Prostate gland (tissue), 2 donors: ENCODE data around the gene AGR3. TPM values are rescaled to one million over a fixed set of nuclear protein-coding genes. Genes with fewer than 3 reads are reported as not detected.

Experiments used
- DNase-seq: peaks from one replicate; pipeline ENCODE4 v3.0.0-alpha.2; 2019; ENCODE audit warnings: low spot score
- H3K27ac ChIP-seq, 2 donors: fragments of 200-600 bp; sonication (generic); 2 replicates each; pipeline ENCODE4 v1.5.1; 2017 to 2019
- H3K27me3 ChIP-seq: fragments of 200-600 bp; sonication (generic); replicated peaks from 2 replicates; pipeline ENCODE4 v1.5.1; 2019; ENCODE audit not compliant: insufficient read depth
- H3K36me3 ChIP-seq, 2 donors: fragments of 200-600 bp; sonication (generic); 1 replicate in 1 of 2; 2 replicates in 1 of 2; pipeline versions ENCODE4 v1.5.1 to v1.8.1; 2017 to 2019
- H3K4me1 ChIP-seq: fragments of 200-600 bp; sonication (generic); replicated peaks from 2 replicates; pipeline ENCODE4 v1.5.1; 2019
- H3K4me3 ChIP-seq, 2 donors: fragments of 200-600 bp; sonication (generic); 2 replicates each; pipeline ENCODE4 v1.5.1; 2017 to 2019
- H3K9me3 ChIP-seq: fragments of 200-600 bp; sonication (generic); 2 replicates; pipeline ENCODE4 v1.5.1; 2017
- POLR2A ChIP-seq: fragments of 450-650 bp; IDR thresholded peaks from one replicate; pipeline ENCODE4 v1.6.1; 2016; ENCODE audit warnings: antibody characterized with exemption, mild to moderate bottlenecking
- POLR2AphosphoS5 ChIP-seq: sonication (generic); formaldehyde crosslinking; IDR thresholded peaks from one replicate; pipeline ENCODE4 v1.6.1; 2017; ENCODE audit warnings: antibody characterized with exemption
- WGBS: methylation state at CpG from one replicate; pipeline ENCODE4 v1.1.5; 2018; 5-methylcytosine and 5-hydroxymethylcytosine counted together
- intact Hi-C: fragments of 100-400 bp; cut with DNase I; formaldehyde crosslinking; loops from one replicate; pipeline ENCODE4 v1.14.2; 2022
- total RNA-seq, 2 donors: library from RNA; depleted of rRNA; stranded (reverse); fragments of >200 nt; gene quantifications; one replicate each; pipeline ENCODE4 v1.1.0, GENCODE V29; 2016
- TF ChIP-seq, protein P1 (sequence below), 4 experiments: fragments of 200-600 bp in 2 of 4; fragments of 450-650 bp in 2 of 4; sonication (generic) in 2 of 4; IDR thresholded peaks; 1 replicate in 3 of 4; 2 replicates in 1 of 4; pipeline ENCODE4 v1.5.1; 2016 to 2019; ENCODE audit warnings: antibody characterized with exemption in 4 of 4, mild to moderate bottlenecking in 2 of 4, moderate library complexity in 2 of 4

Gene AGR3
- total RNA-seq, 2 donors from 2014 or later: 6.7 TPM; not detected in 1

DNA sequence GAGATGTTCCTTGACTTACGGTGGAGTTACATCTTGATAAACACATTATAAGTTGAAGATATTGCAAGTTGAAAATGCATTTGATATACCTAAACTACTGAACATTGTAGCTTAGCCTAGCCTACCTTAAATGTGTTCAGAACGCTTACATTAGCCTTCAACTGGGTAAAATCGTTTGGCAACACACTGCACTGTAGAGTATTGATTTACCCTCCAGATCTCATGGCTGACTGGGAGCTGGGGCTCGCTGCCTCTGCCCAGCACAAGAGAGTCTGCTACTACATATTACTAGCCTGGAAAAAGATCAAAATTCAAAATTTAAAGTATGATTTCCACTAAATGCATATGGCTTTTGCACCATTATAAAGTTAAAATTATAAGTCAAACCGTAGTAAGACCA, 7.5 kb upstream of the AGR3 start:
- 87% methylated on average over 5 of the region's 5 CpGs for WGBS
- H3K36me3 ChIP-seq: no peaks in the 10 kb centered on the region
- no peaks in the 10 kb centered on the region for H3K9me3 ChIP-seq
- H3K27ac ChIP-seq: no peak overlapping the region
- H3K4me3 ChIP-seq: no peak overlapping the region
- no peak for DNase-seq
- intact Hi-C loops: no loop called here
- H3K27me3 ChIP-seq: no peaks in the 10 kb centered on the region
- H3K4me1 ChIP-seq: peaks cover 2% of the 10 kb centered on the region
- TF ChIP-seq POLR2A (no peak), POLR2AphosphoS5 (no peak)
- TF ChIP-seq, protein P1, sequence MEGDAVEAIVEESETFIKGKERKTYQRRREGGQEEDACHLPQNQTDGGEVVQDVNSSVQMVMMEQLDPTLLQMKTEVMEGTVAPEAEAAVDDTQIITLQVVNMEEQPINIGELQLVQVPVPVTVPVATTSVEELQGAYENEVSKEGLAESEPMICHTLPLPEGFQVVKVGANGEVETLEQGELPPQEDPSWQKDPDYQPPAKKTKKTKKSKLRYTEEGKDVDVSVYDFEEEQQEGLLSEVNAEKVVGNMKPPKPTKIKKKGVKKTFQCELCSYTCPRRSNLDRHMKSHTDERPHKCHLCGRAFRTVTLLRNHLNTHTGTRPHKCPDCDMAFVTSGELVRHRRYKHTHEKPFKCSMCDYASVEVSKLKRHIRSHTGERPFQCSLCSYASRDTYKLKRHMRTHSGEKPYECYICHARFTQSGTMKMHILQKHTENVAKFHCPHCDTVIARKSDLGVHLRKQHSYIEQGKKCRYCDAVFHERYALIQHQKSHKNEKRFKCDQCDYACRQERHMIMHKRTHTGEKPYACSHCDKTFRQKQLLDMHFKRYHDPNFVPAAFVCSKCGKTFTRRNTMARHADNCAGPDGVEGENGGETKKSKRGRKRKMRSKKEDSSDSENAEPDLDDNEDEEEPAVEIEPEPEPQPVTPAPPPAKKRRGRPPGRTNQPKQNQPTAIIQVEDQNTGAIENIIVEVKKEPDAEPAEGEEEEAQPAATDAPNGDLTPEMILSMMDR (IDR thresholded peaks at IDR 0.05): no peak

DNA sequence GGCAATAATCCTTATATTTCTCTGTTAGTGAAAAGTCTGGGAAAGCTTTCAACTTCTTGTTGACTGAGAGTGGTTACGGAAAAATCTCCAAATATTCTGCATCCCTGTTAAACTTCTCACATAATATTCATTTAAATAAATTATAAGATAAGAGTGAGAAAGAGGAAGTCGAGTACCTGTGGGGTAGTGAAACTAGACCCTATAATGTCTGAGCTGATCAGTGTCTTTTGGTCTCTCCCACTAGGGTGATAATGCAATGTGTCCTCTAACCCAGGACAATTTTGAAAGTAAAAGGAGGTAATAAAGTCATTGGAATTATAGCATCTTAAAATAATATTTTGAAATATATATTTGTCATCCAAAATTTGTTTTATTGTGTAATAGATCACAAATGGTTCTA, 2.1 kb upstream of the AGR3 start:
- TF ChIP-seq POLR2A: no peak
- TF ChIP-seq, protein P1 (IDR thresholded peaks at IDR 0.05): no peak
- TF ChIP-seq POLR2AphosphoS5: no peak
- Histone ChIP-seq H3K27me3 (no peaks in the 10 kb centered on the region), H3K4me3 (no peak overlapping the region), H3K9me3 (no peaks in the 10 kb centered on the region), H3K27ac (no peak overlapping the region), H3K4me1 (no peaks in the 10 kb centered on the region), H3K36me3 (no peaks in the 10 kb centered on the region)
- intact Hi-C loops: no loop called here
- no peak for DNase-seq
- WGBS: 45% methylated on average over 2 of the region's 2 CpGs

DNA sequence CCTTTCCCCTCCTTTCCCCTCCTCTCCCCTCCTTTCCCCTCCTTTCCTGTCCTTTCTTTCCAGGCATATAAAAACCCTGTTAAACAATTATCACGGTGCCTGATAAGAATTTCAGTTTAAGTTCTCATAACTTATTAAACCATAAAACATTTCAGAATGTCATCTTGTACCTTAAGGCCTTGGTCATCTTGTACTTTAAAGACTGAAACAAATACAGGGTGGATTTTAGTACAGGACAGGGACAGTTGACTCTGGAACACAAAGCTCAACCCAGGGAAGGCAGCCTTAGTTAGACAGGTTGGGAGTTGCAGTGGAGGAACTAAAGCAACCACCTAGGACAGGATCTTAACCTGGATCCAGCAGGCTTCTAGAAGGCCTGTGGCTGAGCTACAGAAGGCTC, 1.2 kb downstream of the AGR3 start:
- intact Hi-C loops: no loop called here
- Histone ChIP-seq H3K9me3 (no peaks in the 10 kb centered on the region), H3K36me3 (no peaks in the 10 kb centered on the region), H3K4me3 (no peak overlapping the region), H3K4me1 (no peaks in the 10 kb centered on the region), H3K27ac (no peak overlapping the region), H3K27me3 (no peaks in the 10 kb centered on the region)
- TF ChIP-seq, protein P1 (IDR thresholded peaks at IDR 0.05): no peak
- TF ChIP-seq POLR2AphosphoS5 (no peak), POLR2A (no peak)
- no peak for DNase-seq
- 5% methylated on average over 1 of the region's 1 CpG for WGBS

DNA sequence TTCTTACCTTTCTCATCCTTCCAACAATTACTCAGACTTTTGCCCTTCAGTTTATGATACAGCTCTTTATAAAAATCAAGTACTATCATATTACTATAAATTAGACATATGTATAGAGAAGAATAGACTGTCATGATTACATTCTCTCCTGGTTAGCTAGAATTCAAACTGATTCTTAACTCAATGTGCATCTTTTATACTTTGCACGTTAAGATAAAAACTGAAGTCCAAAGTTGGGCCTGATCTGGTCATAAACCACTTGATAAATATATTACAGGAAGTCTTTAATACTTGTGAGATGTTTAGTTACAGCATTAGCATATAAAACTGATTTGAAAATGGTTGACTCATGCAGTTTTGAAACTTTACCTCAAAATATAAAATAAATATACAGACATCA, 2.6 kb downstream of the AGR3 start:
- H3K27me3 ChIP-seq: no peaks in the 10 kb centered on the region
- WGBS: 79% methylated on average over 1 of the region's 1 CpG
- no peak for TF ChIP-seq POLR2AphosphoS5
- TF ChIP-seq, protein P1 (IDR thresholded peaks at IDR 0.05): no peak
- no peak for TF ChIP-seq POLR2A
- no peak overlapping the region for H3K4me3 ChIP-seq
- H3K9me3 ChIP-seq: no peaks in the 10 kb centered on the region
- intact Hi-C loops: no loop called here
- no peaks in the 10 kb centered on the region for H3K4me1 ChIP-seq
- no peaks in the 10 kb centered on the region for H3K36me3 ChIP-seq
- DNase-seq: no peak
- no peak overlapping the region for H3K27ac ChIP-seq

DNA sequence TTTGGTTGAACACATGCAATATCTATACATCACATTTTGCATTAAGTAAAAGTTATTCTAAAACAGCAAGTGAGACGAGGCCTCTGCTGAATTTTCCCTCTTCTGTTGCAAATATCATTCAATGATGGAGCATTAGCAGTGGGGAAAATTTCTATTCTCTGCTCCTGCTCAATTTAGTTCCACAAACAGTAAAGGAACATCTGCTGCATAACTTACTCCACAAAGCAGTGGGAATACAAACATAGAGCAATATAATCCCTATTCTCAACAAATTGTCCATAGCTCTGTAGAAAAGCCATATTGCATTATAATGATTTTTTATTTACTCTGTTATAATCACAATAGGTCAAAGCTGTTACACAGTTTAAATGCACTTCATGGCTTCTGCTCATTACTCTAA, 5.9 kb downstream of the AGR3 start:
- Histone ChIP-seq H3K4me1 (no peaks in the 10 kb centered on the region), H3K4me3 (no peak overlapping the region), H3K27ac (no peak overlapping the region), H3K27me3 (no peaks in the 10 kb centered on the region), H3K9me3 (no peaks in the 10 kb centered on the region), H3K36me3 (no peaks in the 10 kb centered on the region)
- no peak for TF ChIP-seq POLR2A
- TF ChIP-seq, protein P1 (IDR thresholded peaks at IDR 0.05): no peak
- no peak for TF ChIP-seq POLR2AphosphoS5
- intact Hi-C loops: no loop called here
- no peak for DNase-seq
- 92% methylated on average over 1 of the region's 1 CpG for WGBS
